GM19463 (cell line): Measurements from ENCODE around the gene CENPB.
A peak's percentile ranks its signal among the peaks of the same experiment; 100 is the strongest.
"Not testable (repeated sequence)": the region's sequence is repeated elsewhere in the genome, so short reads cannot be mapped to it uniquely, and the experiment has no call there.

Source experiments
- ATAC-seq: cut with Tn5 transposase; IDR thresholded peaks from one replicate; pipeline ENCODE4 v1.9.1; 2021; ENCODE audit warnings: mild to moderate bottlenecking, moderate library complexity; ENCODE audit not compliant: unreplicated experiment

Gene CENPB

DNA sequence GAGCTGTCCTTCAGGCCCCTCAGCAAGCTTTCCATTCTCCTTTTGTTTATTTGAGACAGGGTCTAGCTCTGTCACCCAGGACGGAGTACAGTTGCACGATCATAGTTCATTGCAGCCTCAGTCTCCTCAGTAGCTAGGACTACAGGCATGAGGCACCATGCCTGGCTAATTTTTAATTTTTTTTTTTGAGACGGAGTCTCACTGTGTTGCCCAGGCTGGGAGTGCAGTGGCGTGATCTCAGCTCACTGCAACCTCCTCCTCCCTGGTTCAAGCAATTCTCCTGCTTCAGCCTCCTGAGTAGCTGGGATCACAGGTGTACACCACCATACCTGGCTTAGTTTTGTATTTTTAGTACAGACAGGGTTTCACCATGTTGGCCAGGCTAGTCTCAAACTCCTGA, 2.7 kb upstream of the CENPB start:
- not testable (repeated sequence) for ATAC-seq

DNA sequence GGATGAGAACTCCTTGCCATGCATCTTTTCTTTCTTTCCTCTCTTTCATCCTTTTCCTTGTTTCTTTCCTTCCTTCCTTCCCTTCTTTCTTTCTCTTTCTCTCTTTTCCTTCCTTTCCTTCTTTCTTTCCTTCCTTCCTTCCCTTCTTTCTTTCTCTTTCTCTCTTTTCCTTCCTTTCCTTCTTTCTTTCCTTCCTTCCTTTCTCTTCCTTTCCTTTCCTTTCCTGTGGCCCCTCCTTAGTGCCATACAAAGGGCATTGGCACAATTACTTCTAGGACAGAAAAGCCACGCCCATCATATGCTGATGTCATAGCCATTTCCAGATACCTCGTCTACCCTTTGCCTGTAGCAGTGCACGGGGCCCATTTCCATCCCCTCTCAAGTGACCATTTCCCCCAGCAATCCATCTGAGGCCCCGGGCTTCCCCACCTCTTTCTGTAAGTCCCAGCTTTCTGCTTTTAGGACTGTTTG, 2.2 kb upstream of the CENPB start:
- no peak for ATAC-seq

DNA sequence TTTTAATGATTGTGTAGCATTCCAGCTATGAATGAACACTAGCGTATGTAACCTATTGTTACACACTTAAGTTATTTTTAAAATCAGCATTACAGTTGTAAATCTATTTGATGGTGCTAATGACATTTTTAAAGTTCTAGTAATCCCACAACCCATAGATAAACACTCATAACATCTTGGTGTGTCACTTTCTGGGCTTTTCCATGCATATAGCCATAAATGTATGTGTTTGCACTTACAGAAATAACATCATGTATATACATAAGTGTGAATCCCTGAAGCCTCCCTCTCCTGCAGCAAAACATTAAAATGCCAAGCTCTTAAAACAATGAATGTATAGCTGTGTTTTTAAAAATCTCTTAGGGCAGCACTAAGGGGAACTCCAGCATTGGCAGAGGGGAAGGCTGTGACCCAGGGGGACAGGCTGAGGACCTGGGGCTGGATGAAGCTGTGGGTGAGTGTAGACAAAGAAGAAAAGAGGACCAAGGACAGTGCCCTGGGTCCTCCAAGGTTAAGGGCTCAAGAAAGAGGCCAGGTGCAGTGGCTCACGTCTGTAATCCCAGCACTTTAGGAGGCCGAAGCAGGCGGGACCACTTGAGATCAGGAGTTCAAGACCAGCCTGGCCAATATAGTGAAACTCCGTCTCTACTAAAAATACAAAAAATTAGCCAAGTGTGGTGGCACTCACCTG, 929 bp upstream of the CENPB start:
- ATAC-seq, result no peak

GRCh38 chr20:3786126-3786484, 435 bp downstream of the CENPB start:
- ATAC-seq, result peak; percentile 11

GRCh38 chr20:3785240-3786125, 1.1 kb downstream of the CENPB start:
- no peak for ATAC-seq

DNA sequence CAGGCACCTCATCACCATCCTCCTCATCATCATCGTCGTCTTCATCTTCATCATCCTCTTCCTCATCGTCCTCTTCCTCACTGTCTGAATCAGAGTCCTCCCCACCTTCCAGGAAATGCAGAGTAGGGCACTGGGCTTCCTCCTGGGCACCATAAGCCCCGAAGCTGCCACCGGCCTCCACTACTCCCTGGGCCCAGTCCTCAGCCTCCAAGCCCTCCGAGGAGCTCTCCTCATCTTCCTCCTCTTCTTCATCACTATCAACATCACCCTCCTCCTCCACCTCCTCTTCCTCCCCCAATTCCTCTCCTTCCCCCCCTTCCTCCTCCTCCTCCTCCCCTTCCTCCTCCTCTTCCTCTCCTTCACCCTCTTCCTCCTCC, 1.7 kb downstream of the CENPB start:
- ATAC-seq, result no peak

DNA sequence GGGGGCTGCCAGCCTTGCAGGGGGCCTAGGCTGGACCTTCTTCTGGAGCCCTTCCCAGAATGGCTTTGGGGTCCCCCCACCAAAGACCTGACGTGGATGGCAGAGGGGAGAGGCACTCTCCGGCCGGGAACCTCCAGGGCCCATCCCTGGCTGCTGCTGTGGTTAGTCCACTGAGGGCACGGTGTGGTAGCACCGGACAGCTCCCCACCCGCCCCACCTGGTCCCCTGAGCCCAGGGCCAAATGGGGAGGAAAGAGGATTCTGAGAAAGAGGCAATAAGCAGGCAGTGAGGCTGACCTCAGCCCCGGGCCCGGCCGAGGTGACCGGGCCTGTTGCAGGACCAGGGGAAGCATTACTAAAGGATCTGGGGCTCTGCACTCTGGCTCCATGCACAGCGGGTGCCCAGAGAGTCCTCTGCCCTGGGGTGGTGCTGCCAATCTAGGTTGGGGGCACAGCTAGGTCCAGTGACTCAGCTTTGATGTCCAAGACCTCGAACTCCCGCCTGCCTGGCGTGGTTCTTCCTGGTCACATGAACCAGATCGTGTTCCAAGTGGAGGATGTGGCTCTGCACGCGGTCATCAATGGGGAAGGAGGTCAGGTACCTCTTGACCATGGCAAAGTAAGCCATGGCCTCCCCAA, 2.2 kb downstream of the CENPB start:
- ATAC-seq, result no peak

- ATAC-seq, result no peak
These were observed 2.9 kb downstream of the CENPB start for GRCh38 chr20:3783511-3784195.

DNA sequence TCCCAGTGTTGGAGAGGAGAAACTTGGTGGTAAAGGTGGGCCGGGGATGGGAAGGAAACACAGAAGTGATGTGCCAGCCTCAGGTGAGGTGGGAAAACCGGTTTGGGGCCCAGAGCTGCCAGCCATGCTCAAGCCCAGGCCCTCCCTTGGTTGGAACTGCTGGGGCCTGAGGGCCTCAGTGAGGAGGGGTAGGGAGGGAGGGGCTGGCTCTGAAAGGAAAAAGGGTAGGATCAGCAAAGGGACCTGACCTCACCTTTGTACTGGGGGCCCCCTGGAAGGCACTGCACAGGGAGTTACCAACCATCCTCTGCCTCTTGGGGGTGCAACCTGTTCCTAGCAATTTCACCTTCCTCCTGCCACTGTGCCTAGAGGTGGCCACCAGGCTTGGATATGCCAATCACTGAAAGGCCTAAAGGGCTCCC, 3.5 kb downstream of the CENPB start:
- ATAC-seq, result no peak

DNA sequence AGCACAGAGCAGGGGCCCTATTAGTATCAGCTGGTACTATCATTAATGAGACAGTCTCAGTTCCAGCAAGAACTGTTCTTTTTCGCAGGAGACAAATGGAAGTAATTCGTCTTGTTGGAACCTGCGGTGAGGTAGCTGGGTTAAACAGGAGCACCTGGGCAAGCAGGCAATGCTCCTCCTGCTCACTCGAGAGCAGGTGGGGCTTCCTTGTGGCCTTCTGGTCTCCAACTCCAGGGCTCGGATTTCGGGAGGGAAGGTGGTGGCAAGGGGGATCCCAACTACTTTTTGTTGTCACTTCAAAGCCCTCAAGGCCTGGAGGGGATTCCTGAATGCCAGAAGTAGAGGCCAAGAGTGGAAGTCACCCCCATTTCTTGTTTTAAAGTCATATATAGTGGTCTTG, 3.9 kb downstream of the CENPB start:
- no peak for ATAC-seq

DNA sequence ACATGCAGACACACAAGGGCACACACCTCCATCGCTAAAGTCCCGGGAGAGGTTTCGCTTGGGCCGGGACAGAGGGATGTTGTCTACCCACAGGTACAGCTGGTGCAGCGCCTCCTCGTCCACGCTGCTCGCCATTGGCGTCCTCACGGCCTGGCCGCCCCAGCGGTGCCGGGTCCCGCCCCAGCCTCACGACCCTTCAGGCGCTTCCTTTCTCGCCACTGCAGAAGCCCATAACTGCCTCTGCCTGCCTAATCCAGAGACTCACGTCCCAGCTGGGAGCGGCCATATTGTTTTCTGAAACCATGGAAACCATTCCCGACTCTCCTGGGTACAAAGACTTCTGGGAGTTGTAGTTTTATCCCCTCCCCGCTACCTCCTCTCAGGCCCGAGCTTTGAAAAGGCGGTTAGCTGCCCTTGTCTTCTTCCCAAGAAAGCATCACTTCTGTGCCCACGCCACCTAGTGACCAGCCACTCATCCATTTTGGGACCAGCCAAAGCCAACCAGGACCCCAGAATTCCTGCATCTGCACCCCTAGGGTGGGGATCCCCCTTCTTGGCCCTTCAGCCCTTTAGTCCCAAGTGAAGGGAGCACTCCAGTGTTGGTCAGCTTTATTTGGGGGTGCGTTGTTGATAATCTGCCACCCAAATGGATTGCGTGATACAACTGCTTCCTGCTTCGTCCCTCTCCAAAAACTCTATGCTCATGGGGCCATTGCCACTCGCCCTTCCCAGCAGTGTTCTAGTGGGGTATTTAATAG, 5.2 kb downstream of the CENPB start, which contains the start of gene SPEF1:
Gene SPEF1, minus strand, starts transcription at position 296 of the 758 bp plus-strand sequence. Its CDS starts 161 bp downstream, at position 135.
- ATAC-seq, result peak; percentile 66

DNA sequence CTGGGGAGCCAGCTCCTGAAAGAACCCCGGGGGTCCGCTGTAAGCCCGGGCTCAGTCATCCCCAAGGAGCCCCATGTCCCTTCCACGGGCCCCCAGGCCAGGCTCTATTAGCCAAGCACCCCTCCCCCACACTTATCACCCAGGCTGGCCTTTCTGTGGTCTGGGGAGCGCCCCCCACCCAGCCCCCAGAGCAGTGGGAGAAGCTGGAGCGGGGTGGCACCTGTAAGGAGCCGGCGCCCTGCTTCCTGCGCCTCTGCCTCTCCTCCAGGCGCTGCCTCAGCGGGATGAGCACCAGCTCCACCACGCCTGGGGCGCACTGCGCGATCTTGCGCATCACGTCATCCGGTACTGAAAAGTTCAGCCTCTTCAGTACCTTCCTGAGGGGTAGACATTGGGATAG, 7.6 kb downstream of the CENPB start:
- no peak for ATAC-seq

DNA sequence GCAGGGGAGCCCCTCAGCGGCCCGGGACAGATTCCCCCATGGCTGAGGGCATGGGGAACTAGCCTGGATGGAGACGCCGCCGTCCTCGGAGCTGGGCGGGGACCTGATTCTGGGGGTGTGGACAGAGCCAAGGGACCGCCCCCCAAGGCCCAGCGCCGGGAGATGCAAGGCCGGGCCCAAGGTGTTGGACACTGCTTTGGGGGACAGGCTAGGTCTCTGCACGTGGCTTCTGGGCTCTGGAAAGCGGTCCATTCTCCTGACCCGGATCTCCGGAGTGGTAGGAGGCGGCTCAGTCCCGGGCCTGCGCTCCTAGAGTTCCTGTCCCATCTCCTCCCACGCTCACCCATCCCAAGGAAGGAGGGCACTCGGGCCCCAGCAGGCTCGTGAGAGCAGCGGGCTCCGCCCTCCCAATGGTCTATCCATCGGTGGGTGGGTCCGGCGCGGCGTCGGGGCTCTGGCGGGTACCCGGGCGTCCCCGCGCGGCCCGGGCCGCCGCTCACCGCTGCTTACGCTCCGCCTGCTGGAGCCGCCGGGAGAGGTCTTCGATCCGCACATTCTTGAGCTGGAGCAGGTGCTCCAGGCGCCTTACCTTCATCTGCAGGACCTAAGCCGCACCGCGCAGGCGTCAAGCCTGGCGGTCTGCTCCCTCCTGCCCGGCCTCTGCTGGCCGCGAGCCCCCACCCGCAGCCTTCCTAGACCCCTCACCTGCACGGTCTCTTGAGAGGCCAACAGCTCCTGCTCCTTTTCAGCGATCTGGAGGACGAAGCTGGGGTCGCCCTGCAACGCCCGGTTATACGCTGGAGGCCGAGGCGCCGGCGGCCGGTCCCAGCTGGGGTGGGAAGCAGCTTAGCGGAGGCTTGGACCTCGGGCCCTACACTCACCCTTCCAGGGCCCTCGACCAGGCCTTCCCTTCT, 8.6 kb downstream of the CENPB start:
- no peak for ATAC-seq

DNA sequence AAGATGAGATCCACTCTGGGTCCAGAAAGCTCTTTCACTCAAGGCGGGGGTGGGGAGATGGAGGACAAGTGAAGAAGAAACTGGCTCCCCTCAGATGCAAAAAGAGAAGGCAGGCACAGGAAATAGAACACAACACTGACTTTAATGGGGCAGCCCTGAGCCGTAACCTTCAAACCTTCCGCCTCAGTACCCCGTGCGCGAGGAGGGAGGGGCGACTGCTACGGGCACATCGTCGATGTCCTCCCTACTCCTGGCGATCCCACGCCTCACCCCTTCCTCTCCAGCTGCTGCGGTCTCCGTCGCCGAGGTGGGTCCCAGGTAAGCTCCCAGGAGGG, 9.2 kb downstream of the CENPB start:
- ATAC-seq, result no peak

DNA sequence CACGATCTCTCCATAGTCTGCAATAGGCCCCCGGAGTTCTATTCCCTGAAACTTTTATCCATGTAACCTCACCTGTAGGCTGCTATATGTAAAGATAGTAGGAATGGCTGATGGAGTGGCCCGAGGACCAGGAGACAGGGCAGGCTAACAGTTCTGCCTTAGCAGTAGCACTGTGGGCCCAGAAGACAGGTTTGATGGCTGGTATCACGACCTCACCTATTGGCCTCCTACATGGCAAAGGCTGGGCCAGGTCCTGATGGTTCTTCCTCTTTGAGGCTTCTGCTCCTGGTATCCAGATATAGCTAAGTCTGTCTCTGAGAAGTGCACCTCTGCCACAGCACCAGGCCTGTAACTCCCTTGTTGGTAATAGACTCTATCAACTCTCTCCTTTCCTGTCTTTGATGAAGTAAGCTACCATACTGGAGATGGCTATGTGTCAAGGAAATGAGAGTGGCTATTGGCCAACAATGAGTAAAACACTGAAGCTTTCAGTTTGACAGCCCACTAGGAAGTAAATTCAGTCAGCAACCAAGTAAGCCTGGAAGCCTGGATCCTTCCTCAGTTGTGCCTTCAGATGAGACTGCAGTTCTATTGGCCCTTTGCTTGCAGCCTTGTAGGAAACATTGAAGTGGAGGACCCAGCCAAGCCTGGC, 11.0 kb downstream of the CENPB start:
- no peak for ATAC-seq

DNA sequence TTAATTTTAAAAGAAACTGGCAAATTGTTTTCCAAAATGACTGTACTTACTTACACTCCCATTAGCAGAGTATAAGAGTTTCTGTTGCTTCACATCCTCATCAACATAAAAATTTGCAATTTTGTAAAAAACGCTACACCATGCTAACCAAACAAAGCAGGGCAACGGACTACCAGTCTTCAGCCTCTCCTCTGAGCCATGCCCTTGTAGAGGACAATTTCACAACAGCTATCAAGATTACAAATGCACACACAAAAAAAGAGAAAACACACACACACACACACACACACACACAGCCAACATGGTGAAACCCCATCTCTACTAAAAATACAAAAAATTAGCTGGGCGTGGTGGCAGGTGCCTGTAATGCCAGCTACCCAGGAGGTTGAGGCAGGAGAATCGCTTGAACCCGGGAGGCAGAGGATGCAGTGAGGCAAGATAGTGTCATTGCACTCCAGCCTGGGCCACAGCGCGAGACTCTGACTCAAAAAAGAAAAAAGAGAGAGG, 14.9 kb downstream of the CENPB start:
- no peak for ATAC-seq

- ATAC-seq, result peak; percentile 26
These were observed 18.0 kb downstream of the CENPB start for GRCh38 chr20:3768342-3769130.
